ENCODE data around the gene ADAMTS8.

ADAMTS8 gene

GRCh38 chr11:130388607-130389205 is 39.7 kb downstream of the ADAMTS8 start:
- Histone ChIP-seq H3K14ac (ENCODE audit: low read length) (no peak overlapping the region), H4K12ac (ENCODE audit: low read depth, low read length) (no peak overlapping the region), H3K4ac (ENCODE audit: low read depth, low read length) (no peak overlapping the region), H3K4me1 (ENCODE audit: control insufficient read depth in 1 of 2, insufficient read depth in 2 of 2, low read length in 2 of 2) (peaks cover 9 to 13% of the 10 kb centered on the region in 2 experiments), H3K27ac (ENCODE audit: low read depth, low read length) (no peak overlapping the region), H3K79me2 (ENCODE audit: control insufficient read depth, insufficient read depth, low read length, poor library complexity) (no peaks in the 10 kb centered on the region), H3K4me3 (ENCODE audit: low read depth, low read length) (no peak overlapping the region), H4K8ac (ENCODE audit: low read depth, low read length) (no peak overlapping the region), H2AFZ (ENCODE audit: insufficient read depth, low read length, poor library complexity) (no peak overlapping the region), H4K91ac (ENCODE audit: low read depth, low read length) (no peak overlapping the region), H3K36me3 (ENCODE audit: control insufficient read depth in 1 of 2, insufficient read depth in 2 of 2, low read length in 2 of 2) (no peaks in the 10 kb centered on the region), H3K4me2 (ENCODE audit: low read length) (no peak overlapping the region), H2BK12ac (ENCODE audit: low read length) (no peak overlapping the region), H2BK5ac (ENCODE audit: low read depth, low read length, poor library complexity) (no peak overlapping the region), H3K9ac (ENCODE audit: low read length) (no peak overlapping the region), H3K79me1 (ENCODE audit: low read length) (no peaks in the 10 kb centered on the region), H3K9me3 (ENCODE audit: insufficient read depth, low read depth, low read length) (peaks cover 1% of the 10 kb centered on the region), H2AK5ac (ENCODE audit: low read length) (no peak overlapping the region), H3K27me3 (ENCODE audit: insufficient read depth, low read length) (no peaks in the 10 kb centered on the region), H3K18ac (ENCODE audit: low read length) (no peak overlapping the region), H2BK120ac (ENCODE audit: insufficient read depth, low read length, poor library complexity) (no peak overlapping the region), H3K23ac (ENCODE audit: low read length) (no peak overlapping the region)
- no peak for DNase-seq
- WGBS (ENCODE audit: extremely low coverage, insufficient coverage, insufficient read length): no CpG with 5 or more reads among the region's 11 CpGs

- Histone ChIP-seq H3K18ac (ENCODE audit: low read length) (no peak overlapping the region), H2BK12ac (ENCODE audit: low read length) (no peak overlapping the region), H4K12ac (ENCODE audit: low read depth, low read length) (no peak overlapping the region), H3K27me3 (ENCODE audit: insufficient read depth, low read length) (no peaks in the 10 kb centered on the region), H2AFZ (ENCODE audit: insufficient read depth, low read length, poor library complexity) (no peak overlapping the region), H4K8ac (ENCODE audit: low read depth, low read length) (no peak overlapping the region), H3K9me3 (ENCODE audit: insufficient read depth, low read depth, low read length) (peaks cover 1% of the 10 kb centered on the region), H3K36me3 (ENCODE audit: control insufficient read depth in 1 of 2, insufficient read depth in 2 of 2, low read length in 2 of 2) (no peaks in the 10 kb centered on the region), H3K79me1 (ENCODE audit: low read length) (no peaks in the 10 kb centered on the region), H3K27ac (ENCODE audit: low read depth, low read length) (no peak overlapping the region), H2BK5ac (ENCODE audit: low read depth, low read length, poor library complexity) (no peak overlapping the region), H3K4me2 (ENCODE audit: low read length) (no peak overlapping the region), H2AK5ac (ENCODE audit: low read length) (no peak overlapping the region), H3K23ac (ENCODE audit: low read length) (no peak overlapping the region), H3K79me2 (ENCODE audit: control insufficient read depth, insufficient read depth, low read length, poor library complexity) (no peaks in the 10 kb centered on the region), H3K4ac (ENCODE audit: low read depth, low read length) (no peak overlapping the region), H2BK120ac (ENCODE audit: insufficient read depth, low read length, poor library complexity) (no peak overlapping the region), H4K91ac (ENCODE audit: low read depth, low read length) (no peak overlapping the region), H3K9ac (ENCODE audit: low read length) (no peak overlapping the region), H3K14ac (ENCODE audit: low read length) (no peak overlapping the region), H3K4me1 (ENCODE audit: control insufficient read depth in 1 of 2, insufficient read depth in 2 of 2, low read length in 2 of 2) (peaks cover 14 to 20% of the 10 kb centered on the region in 2 experiments), H3K4me3 (ENCODE audit: low read depth, low read length) (no peak overlapping the region)
- DNase-seq: peak in 1 of 2 donors; percentile 45
- no CpG with 5 or more reads among the region's 3 CpGs for WGBS (ENCODE audit: extremely low coverage, insufficient coverage, insufficient read length)
Observed at GRCh38 chr11:130386056-130386455, 42.4 kb downstream of the ADAMTS8 start.

- no peak overlapping the region for H3K9ac ChIP-seq (ENCODE audit: low read length)
- no peak overlapping the region for H3K23ac ChIP-seq (ENCODE audit: low read length)
- peak overlapping the region; percentile 34 for H2BK5ac ChIP-seq (ENCODE audit: low read depth, low read length, poor library complexity)
- H3K27ac ChIP-seq (ENCODE audit: low read depth, low read length): peak overlapping the region; percentile 52
- peak in 1 of 2 donors; percentile 36 for DNase-seq
- no peak overlapping the region for H4K91ac ChIP-seq (ENCODE audit: low read depth, low read length)
- H3K18ac ChIP-seq (ENCODE audit: low read length): no peak overlapping the region
- peaks cover 14 to 20% of the 10 kb centered on the region in 2 experiments for H3K4me1 ChIP-seq (ENCODE audit: control insufficient read depth in 1 of 2, insufficient read depth in 2 of 2, low read length in 2 of 2)
- no peaks in the 10 kb centered on the region for H3K79me2 ChIP-seq (ENCODE audit: control insufficient read depth, insufficient read depth, low read length, poor library complexity)
- no peaks in the 10 kb centered on the region for H3K9me3 ChIP-seq (ENCODE audit: insufficient read depth, low read depth, low read length)
- no peak overlapping the region for H2AFZ ChIP-seq (ENCODE audit: insufficient read depth, low read length, poor library complexity)
- peak overlapping the region; percentile 51 for H3K4me2 ChIP-seq (ENCODE audit: low read length)
- no peak overlapping the region for H3K14ac ChIP-seq (ENCODE audit: low read length)
- H2BK12ac ChIP-seq (ENCODE audit: low read length): peak overlapping the region; percentile 27
- H4K8ac ChIP-seq (ENCODE audit: low read depth, low read length): no peak overlapping the region
- H4K12ac ChIP-seq (ENCODE audit: low read depth, low read length): no peak overlapping the region
- H3K79me1 ChIP-seq (ENCODE audit: low read length): no peaks in the 10 kb centered on the region
- no peaks in the 10 kb centered on the region for H3K36me3 ChIP-seq (ENCODE audit: control insufficient read depth in 1 of 2, insufficient read depth in 2 of 2, low read length in 2 of 2)
- no peaks in the 10 kb centered on the region for H3K27me3 ChIP-seq (ENCODE audit: insufficient read depth, low read length)
- peak overlapping the region; percentile 34 for H2BK120ac ChIP-seq (ENCODE audit: insufficient read depth, low read length, poor library complexity)
- H3K4me3 ChIP-seq (ENCODE audit: low read depth, low read length): no peak overlapping the region
- WGBS (ENCODE audit: extremely low coverage, insufficient coverage, insufficient read length): no CpG with 5 or more reads among the region's 10 CpGs
- H3K4ac ChIP-seq (ENCODE audit: low read depth, low read length): no peak overlapping the region
- no peak overlapping the region for H2AK5ac ChIP-seq (ENCODE audit: low read length)
Observed at GRCh38 chr11:130383344-130384211, 44.8 kb downstream of the ADAMTS8 start.

GRCh38 chr11:130381317-130381716 is 47.1 kb downstream of the ADAMTS8 start:
- H4K91ac ChIP-seq (ENCODE audit: low read depth, low read length): no peak overlapping the region
- no peak overlapping the region for H2BK12ac ChIP-seq (ENCODE audit: low read length)
- no peak overlapping the region for H3K9ac ChIP-seq (ENCODE audit: low read length)
- H3K4me1 ChIP-seq (ENCODE audit: control insufficient read depth in 1 of 2, insufficient read depth in 2 of 2, low read length in 2 of 2): peaks cover 14 to 22% of the 10 kb centered on the region in 2 experiments
- H2BK5ac ChIP-seq (ENCODE audit: low read depth, low read length, poor library complexity): no peak overlapping the region
- no peak overlapping the region for H3K4me2 ChIP-seq (ENCODE audit: low read length)
- no peak overlapping the region for H2AK5ac ChIP-seq (ENCODE audit: low read length)
- no peaks in the 10 kb centered on the region for H3K79me1 ChIP-seq (ENCODE audit: low read length)
- no peak overlapping the region for H3K4ac ChIP-seq (ENCODE audit: low read depth, low read length)
- DNase-seq: no peak
- no peak overlapping the region for H2BK120ac ChIP-seq (ENCODE audit: insufficient read depth, low read length, poor library complexity)
- no peak overlapping the region for H3K23ac ChIP-seq (ENCODE audit: low read length)
- WGBS (ENCODE audit: extremely low coverage, insufficient coverage, insufficient read length): no CpG with 5 or more reads among the region's 7 CpGs
- H2AFZ ChIP-seq (ENCODE audit: insufficient read depth, low read length, poor library complexity): no peak overlapping the region
- no peak overlapping the region for H4K8ac ChIP-seq (ENCODE audit: low read depth, low read length)
- no peaks in the 10 kb centered on the region for H3K9me3 ChIP-seq (ENCODE audit: insufficient read depth, low read depth, low read length)
- H3K4me3 ChIP-seq (ENCODE audit: low read depth, low read length): no peak overlapping the region
- no peak overlapping the region for H3K18ac ChIP-seq (ENCODE audit: low read length)
- no peaks in the 10 kb centered on the region for H3K79me2 ChIP-seq (ENCODE audit: control insufficient read depth, insufficient read depth, low read length, poor library complexity)
- no peaks in the 10 kb centered on the region for H3K36me3 ChIP-seq (ENCODE audit: control insufficient read depth in 1 of 2, insufficient read depth in 2 of 2, low read length in 2 of 2)
- no peak overlapping the region for H3K27ac ChIP-seq (ENCODE audit: low read depth, low read length)
- H3K14ac ChIP-seq (ENCODE audit: low read length): no peak overlapping the region
- no peak overlapping the region for H4K12ac ChIP-seq (ENCODE audit: low read depth, low read length)
- no peaks in the 10 kb centered on the region for H3K27me3 ChIP-seq (ENCODE audit: insufficient read depth, low read length)
